ENCODE measurements around the gene IQUB.
"Not testable (repeated sequence)": the region's sequence is repeated elsewhere in the genome, so short reads cannot be mapped to it uniquely, and the experiment has no call there.

Gene IQUB

GRCh38 chr7:123485187-123485586 is 49.2 kb downstream of the IQUB start:
- FAIRE-seq = no peak

DNA sequence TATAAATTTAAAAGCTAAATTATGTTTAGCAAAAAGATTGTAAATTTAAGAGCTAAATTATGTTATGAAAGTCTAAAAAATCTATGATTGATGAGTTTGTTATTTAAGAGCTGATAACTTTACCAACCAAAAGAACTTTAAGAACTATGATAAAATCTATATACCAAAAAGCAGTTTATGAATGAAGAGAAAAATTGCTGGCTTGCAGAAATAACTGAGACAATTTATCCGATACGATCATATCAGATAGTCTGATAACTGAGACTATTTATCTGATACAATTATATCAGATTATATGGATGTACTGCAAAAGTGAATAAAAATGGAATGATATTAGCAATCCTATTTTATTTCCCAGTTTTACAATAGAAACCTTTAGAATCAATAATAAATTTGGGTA is 50.2 kb downstream of the IQUB start:
- FAIRE-seq = no peak

- no peak for FAIRE-seq
Measured at GRCh38 chr7:123480107-123480506, 54.3 kb downstream of the IQUB start.

DNA sequence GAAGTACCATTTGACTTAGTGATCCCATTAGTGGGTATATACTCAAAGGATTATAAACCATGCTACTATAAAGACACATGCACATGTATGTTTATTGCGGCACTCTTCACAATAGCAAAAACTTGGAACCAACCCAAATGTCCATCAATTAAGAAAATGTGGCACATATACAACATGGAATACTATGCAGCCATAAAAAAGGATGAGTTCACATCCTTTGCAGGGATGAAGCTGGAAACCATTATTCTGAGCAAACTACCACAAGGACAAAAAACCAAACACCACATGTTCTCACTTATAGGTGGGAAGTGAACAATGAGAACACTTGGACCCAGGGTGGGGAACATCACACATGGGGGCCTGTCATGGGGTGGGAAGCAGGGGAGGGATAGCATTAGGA is 56.3 kb downstream of the IQUB start:
- FAIRE-seq = not testable (repeated sequence)

DNA sequence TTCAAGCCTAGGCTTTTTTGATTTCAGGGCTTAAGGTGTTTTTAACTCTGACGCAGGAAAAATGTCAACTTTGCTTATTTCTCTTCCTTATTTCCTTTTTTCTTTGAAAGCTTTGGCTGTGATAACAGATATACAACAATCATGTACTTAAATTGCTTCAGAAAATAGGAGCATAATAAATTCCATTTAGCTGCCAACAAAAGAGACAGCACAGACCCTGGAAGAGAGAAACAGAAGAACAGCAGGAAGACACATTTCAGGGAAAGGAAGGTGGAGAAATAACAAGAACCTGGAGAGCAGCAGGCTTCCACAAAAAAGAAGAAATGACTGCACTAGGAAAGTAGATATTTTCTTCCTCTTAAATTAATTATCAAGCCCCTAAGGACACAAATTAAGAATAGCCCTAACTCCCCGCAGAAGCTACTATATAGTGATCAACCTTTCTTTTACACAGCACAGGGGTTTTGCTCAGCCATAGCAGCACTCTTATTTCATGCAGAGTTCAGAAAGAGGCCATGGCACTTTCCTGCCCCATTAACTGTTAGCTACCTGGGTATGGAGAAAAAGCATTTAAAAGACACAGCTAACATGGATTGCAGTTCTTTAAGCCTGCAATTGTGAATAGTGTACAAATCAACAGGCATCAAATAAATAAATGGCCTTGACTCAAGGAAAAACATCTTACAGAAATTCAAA is 61.5 kb downstream of the IQUB start:
- no peak for FAIRE-seq

DNA sequence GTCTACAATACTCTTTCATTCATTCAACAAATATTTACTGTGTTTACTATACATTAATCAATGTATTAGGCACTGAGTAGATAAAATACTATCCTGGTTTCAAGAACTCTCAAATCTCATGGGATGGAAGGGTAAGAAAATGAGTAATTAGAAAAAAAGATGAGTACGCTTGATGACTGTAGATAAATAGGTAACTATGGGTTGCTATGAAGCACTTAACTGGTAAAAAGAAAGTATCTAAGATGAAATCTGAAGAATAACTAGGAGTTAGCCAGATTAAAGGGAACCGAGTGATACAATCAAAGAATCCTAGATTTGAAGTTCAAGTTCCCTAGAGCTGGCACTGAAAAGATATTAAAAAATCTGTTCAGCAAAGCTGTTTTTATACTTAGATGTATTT is 62.1 kb downstream of the IQUB start:
- no peak for FAIRE-seq

- no peak for FAIRE-seq
Measured at GRCh38 chr7:123468303-123468702, 66.1 kb downstream of the IQUB start.

- FAIRE-seq = no peak
Measured at GRCh38 chr7:123463890-123464289, 70.5 kb downstream of the IQUB start.

- no peak for FAIRE-seq
Measured at GRCh38 chr7:123460616-123461015, 73.8 kb downstream of the IQUB start.

DNA sequence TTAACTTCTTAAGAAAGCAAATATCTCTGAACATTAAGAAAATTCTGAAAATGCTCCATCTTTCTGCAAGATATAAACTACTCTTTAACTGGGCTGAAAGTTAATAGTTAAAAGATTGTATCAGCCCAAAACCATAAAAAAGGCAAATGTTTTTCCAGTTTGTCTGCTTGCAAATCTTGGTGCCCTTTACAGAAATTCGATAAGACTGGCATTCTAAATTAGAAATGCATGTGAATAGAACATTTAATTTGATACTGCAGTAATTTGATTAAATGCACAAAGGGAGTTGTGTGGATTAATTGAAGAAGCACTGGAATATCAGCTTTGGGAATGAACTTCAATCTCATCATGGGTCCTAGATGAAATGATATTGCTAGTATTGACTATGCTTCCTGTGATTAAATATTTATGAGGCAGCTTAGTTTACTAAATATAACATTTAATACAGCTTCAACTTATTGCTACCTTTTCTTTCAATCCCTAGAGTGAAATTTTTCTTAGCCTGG is 78.4 kb downstream of the IQUB start:
- no peak for FAIRE-seq

DNA sequence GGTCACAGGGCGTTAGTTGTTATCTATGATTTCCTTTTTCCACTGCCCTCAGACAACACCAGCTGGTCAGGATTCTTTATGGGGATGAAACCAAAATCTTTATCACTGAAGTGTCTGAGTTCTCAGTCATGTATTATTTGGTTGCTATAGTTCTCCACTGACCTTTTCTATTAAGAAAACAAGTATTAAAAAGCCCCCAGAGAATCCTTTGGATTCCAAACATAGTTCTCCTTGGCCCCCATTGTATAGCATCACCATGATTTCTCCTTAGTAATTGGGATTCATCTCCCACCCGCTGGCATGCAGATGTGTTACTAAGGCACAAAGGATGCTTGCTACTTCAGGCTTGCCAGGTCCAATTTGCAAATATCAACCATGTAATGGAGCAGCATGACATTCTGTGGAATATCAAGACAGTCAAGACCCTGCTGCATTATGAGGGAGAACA is 94.3 kb downstream of the IQUB start:
- FAIRE-seq = no peak

GRCh38 chr7:123439191-123439590 is 95.2 kb downstream of the IQUB start:
- no peak for FAIRE-seq

DNA sequence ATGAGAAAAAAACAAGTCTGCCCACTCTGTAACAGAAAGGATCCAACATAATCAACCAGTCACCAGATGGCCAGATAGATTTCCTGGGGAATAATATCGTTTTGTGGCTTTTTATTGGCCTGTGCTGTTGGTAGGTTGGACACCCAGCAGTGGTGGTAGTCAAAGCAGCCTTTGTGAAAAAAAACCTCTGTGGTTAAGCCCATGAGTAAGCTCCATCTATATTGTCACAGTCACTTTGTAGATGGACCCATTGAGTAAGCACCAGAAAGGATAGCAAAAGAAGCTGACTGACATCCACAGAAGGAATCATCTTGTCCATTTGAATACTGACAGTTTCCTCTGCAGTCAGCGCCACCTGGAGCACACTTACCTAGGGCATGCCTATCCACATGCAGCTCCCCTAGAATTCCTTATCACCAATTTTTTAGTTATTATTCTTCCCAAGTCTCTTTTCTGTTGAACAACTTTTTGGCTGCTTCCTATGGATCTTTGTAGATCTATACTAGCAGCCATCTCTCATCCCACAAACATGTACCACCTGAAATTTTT is 96.9 kb downstream of the IQUB start:
- FAIRE-seq = no peak

DNA sequence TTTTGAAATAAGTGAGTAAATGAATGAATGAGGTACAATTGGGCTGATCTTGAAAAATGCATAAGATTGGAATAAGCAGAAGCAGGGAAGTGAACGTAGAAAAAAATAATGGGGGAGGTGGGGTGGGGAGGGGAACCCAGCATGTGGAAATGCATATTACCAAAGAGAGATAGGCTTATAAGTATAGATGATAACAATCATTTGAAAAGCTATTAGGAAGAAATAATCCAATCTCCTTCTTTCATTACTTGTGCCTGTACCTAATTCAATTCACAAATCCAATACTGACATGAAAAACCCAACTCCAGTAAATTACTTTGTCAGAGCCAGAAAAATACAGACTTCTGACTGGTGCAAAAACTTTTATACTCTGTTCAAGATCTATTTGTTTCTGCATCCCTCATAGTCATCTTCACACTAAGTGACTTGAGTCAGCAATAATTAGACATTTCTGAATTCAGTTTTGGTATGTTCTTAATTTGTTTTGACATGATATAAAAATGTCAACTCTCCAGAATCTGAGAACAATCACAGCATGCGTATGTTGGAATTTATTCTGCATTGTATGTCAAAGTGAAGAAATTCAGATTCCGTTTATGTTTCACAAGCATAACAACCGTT is 99.2 kb downstream of the IQUB start:
- FAIRE-seq = no peak

GRCh38 chr7:123433665-123434064 is 100.7 kb downstream of the IQUB start:
- FAIRE-seq = no peak

GRCh38 chr7:123432601-123433000 is 101.8 kb downstream of the IQUB start:
- FAIRE-seq = no peak

GRCh38 chr7:123431075-123431614 is 103.2 kb downstream of the IQUB start:
- FAIRE-seq = no peak

DNA sequence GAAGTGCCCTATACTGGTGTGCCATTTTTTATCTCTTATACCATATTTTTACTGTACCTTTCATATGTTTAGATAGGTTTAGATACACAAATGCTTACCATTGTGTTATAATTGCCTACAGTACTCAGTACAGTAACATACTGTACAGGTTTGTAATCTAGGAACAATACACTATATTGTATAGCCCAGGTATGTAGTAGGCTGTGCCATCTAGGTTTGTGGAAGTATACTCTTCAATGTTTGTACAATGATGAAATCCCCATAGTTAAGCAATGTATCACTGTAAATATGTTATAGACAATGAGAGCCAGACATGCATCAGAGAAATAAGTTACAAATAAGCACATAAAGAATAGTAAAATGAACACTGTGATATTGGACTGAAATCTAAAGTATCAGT is 109.1 kb downstream of the IQUB start:
- FAIRE-seq = no peak

GRCh38 chr7:123424463-123424862 is 109.9 kb downstream of the IQUB start:
- FAIRE-seq = no peak

DNA sequence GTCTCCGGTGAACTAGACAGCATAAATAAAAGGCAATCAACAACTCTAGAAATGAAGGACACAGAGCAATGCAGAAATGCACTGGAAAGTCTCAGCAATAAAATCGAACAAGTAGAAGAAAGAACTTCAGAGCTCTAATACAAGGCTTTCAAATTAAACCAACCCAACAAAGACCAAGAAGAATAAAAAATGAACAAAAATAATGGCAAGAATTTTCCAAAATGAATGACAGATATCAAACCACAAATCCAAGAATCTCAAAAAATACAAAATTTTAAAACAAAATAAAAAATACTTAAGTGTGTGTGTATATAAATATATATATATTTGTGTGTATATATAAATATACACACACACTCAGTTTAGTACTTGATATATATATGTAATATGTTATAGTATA is 110.8 kb downstream of the IQUB start:
- peak; percentile 55 for FAIRE-seq

GRCh38 chr7:123417580-123417979 is 116.8 kb downstream of the IQUB start:
- no peak for FAIRE-seq

- FAIRE-seq = no peak
Measured at GRCh38 chr7:123415625-123416024, 118.8 kb downstream of the IQUB start.

DNA sequence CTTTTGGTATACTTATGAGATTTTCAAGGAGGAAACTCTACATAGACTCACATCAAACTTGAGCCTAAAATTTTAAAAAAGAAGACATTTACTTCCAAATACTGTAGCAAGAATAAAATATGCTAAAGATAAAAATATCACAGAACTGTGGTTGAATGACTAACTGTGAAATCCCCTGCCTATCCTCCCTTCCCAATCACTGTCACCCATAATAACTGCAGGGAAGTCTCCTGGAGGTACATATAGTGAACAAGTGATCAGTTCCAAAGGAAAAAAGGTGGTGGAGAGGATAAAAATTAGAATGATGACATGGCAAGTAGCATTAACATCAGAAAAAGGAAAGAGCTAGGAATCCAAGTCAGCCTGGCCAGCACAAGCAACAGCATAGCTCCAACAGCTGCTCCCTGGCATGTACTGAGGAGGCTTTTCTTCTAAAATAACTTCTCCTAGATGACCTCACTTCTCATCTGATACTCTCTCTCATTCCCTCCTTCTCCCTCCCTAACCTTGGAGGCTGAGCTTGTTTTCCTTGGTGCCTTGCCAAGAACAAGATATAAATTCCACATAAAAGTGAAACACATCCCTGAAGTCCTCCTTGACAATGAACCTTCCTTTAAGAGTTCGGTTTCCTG is 124.0 kb downstream of the IQUB start:
- FAIRE-seq = peak; percentile 59
